GM18520 (cell line): ENCODE results near the gene TPSAB1.
"Not testable (repeated sequence)": the region's sequence is repeated elsewhere in the genome, so short reads cannot be mapped to it uniquely, and the experiment has no call there.

ENCODE experiments used
- ATAC-seq: cut with Tn5 transposase; IDR thresholded peaks from one replicate; pipeline ENCODE4 v1.9.1; 2021; ENCODE audit not compliant: unreplicated experiment

The TPSAB1 gene

DNA sequence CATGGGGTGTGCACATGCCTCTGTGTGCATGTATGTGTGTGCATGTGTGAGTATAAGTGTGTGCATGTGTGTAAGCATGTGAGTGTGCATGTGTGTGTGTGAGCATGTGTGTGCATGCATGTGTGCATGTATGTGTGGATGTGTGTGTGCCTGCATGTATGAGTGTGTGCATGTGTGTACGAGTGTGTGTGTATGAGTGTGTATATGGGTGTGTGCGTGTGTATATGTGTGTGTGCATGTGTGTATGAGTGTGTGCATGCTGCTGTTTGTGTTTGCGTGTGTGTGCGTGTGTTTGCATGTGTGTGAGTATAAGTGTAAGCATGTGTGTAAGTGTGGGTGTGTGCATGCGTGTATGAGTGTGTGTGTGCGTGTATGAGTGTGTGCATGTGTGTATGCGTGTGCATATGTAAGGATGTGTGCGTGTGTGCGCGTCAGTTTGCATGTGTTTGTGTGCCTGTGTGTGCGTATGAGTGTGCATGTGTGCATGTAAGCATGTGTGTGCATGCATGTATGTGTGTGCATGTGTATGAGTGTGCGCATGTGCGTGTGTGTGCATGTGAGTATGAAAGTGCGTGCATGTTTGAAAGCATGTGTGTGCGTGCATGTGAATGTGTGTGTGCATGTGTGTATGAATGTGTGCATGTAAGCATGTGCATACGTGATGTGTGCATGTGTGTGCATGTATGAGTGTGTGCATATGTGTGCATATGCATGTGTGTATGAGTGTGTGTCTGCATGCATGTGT lies 24.0 kb downstream of the TPSAB1 start:
- ATAC-seq = no peak

DNA sequence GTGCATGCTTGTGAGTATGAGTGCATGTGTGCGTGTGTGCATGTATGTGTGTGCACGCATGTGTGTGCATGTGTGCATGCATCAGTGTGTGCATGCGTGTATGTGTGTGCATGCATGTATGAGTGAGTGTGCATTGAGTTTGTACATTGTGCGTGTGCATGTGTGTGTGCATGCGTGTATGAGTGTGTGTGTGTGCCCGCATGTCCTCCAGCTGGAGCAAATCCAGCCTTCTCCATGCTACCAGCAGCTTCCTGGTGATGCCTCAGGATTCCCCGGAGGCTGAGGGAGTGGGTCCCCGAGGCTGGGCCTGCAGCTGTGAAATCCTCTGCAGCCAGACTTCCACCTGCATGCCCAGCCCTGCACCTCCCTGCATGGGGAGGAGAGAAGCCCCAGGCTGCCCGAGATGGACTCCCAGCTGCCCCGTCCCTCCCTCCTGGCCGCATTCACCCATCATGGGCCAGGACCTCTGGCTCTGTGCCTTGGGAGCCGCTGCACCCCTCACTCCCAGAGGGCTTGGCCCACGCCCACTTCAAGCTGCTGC lies 24.7 kb downstream of the TPSAB1 start:
- ATAC-seq = no peak

DNA sequence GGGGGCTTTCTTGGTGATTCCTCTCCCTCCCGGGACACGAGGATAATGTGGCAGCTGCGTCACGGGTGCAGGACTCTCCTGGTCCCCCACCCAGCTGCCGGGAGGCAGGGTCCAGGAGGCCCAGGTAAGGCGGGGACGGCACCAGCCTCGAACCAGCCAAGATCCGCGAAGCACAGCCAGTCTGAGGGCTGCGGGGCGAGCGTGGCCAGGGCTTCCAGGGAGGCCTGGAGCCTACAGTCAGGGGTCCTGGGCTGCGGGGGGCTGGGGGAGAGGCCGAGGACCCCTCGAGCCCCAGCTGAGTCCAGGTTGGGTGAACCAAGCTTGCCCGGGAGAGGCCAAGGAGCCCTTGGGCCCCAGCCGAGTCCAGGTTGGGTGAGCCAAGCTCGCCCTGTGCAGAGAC lies 25.3 kb downstream of the TPSAB1 start:
- no peak for ATAC-seq

- ATAC-seq = not testable (repeated sequence)
Observed at GRCh38 chr16:1269418-1269817, 28.9 kb downstream of the TPSAB1 start.

DNA sequence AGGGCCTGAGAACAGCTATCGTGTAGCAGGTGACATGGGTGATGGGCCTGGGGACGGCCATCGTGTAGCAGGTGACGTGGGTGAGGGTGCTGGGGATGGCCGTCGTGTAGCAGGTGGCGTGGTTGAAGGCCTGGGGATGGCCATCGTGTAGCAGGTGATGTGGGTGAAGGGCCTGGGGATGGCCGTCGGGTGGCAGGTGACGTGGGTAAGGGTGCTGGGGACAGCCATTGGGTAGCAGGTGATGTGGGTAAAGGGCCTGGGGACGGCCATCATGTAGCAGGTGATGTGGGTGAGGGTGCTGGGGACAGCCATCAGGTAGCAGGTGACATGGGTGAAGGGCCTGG lies 30.8 kb downstream of the TPSAB1 start:
- no peak for ATAC-seq

DNA sequence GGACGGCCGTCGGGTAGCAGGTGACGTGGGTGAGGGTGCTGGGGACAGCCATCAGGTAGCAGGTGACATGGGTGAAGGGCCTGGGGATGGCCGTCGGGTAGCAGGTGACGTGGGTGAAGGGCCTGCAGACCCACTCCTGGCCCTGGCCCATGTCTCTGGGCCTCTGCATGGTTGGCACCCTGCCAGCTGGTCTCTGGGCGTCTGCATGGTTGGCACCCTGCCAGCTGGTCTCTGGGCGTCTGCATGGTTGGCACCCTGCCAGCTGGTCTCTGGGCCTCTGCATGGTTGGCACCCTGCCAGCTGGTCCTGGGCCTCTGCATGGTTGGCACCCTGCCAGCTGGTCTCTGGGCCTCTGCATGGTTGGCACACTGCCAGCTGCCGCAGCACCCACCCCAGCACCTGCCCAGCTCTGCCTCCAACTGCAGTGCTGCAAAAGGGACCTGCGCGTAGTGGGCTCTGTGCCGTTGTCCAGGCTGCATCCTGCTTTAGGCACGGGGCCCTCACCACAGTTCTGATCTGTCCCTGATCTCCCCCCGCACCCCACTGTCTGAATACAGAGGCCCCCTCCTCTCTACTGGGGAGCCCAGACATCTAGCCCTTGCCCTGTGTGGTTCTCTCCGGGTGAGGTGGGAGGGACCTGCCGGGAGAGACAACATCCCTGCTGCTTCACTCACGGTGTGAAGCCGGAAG lies 31.4 kb downstream of the TPSAB1 start:
- ATAC-seq = not testable (repeated sequence)

GRCh38 chr16:1272453-1273198 lies 32.1 kb downstream of the TPSAB1 start:
- ATAC-seq = no peak

DNA sequence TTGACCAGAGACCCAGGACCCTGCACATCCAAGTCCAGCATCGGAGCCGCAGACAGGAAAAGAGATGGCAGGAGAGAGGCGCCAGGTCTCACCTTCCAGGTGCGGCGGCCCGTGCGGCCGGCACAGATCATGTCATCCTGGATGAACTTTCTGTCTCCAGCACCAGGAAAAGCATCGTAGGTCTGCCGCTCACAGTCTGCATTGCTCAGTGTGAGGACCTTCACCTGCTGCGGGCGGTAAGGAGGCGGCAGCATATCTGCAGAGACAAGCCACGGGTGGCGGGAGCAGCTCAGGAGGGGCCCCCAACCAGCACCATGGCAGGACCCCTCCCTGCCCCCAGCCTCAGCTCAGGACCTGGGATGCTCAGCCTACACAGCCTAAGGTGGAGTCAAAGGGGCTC lies 33.3 kb downstream of the TPSAB1 start:
- ATAC-seq = no peak

DNA sequence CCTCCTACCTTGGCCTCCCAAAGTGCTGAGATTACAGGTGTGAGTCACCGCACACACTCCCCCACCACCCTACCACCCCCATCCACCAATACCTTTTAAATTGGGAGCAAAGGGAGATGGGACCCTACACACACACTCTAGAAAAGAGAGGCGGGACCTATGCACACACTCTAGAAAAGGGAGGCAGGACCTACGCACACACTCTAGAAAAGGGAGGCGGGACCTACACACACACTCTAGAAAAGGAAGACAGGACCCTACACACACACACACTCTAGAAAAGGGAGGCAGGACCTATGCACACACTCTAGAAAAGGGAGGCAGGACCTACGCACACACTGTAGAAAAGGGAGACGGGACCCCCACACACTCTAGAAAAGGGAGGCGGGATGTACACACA lies 34.3 kb downstream of the TPSAB1 start:
- no peak for ATAC-seq

- no peak for ATAC-seq
Observed at GRCh38 chr16:1275791-1276579, 35.5 kb downstream of the TPSAB1 start.

- no peak for ATAC-seq
Observed at GRCh38 chr16:1276580-1276878, 36.0 kb downstream of the TPSAB1 start.

DNA sequence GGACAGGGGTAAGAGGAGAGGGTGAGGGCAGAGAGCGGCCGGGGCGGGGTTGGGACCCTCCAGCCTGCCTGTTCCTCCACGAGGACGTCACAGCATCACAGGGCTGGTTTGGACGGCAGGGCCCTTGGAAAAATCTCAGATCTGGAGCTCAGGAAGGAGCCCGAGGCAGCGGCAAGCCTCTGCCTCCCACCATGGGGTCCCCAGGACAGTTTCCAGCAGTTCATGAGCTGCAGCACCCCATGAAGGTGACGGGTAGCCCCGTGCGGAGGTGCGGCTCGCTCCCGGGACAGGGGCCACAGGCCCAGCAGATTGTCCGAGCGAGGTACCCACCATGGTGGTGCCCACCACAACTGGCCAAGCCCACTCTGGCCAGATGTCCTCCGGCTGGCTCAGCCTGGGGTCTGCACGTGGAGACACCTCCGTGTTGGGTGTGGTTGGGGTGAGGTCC lies 36.7 kb downstream of the TPSAB1 start:
- ATAC-seq = no peak

- no peak for ATAC-seq
Observed at GRCh38 chr16:1277617-1278282, 37.2 kb downstream of the TPSAB1 start.

DNA sequence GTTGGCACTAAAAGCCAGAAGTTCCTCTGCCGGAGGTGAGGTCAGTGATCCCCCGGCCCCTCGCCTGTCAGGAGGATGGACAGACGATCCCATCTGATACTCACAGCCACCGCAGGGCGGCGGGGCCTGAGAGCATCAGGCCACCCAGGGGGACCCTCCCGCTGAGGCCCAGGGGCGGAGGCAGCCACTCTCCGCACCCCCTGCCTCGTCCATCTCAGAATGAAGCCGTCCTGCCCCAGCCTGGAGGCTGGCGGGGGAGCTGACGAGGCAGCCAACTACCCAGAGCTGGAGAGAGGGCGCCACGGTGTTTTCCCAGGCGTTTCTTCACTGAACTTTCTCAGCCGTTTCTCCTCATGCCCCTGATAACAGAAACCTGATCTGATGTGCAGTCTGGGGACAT lies 38.0 kb downstream of the TPSAB1 start:
- ATAC-seq = no peak

- no peak for ATAC-seq
Observed at GRCh38 chr16:1279081-1279944, 38.8 kb downstream of the TPSAB1 start.

- no peak for ATAC-seq
Observed at GRCh38 chr16:1279945-1280589, 39.6 kb downstream of the TPSAB1 start.

GRCh38 chr16:1280783-1281182 lies 40.3 kb downstream of the TPSAB1 start:
- no peak for ATAC-seq

DNA sequence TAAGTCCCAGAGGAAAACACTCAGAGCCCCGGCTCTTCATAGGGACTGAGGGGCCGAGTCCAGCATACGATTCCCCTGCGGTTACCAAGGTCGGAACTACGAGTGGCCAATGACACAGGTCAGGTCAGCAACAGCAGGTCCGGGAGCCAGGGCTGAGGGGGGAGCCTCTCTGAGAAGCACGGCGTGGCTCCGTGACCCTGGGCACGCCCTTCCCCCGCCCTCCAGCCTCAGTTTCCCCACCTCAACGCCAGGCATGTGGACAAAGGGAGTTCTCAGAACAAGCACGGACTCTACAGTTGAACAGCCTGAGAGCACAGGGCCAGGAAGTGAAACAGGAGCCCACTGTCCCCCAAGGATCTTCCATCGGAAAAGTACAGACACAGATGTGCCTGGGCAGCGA lies 41.0 kb downstream of the TPSAB1 start:
- ATAC-seq = no peak

- ATAC-seq = no peak
Observed at GRCh38 chr16:1282324-1282973, 41.9 kb downstream of the TPSAB1 start.
